ENCODE measurements around the gene EVA1B.
A peak's percentile ranks its signal among the peaks of the same experiment; 100 is the strongest.

Gene EVA1B

GRCh38 chr1:36320767-36321118, 2.7 kb downstream of the EVA1B start:
- Histone ChIP-seq H3K9me2 (replicated peaks; ENCODE audit: control insufficient read depth, low read length) (no peaks in the 10 kb centered on the region), H3K79me2 (ENCODE audit: control insufficient read depth, low read length) (no peaks in the 10 kb centered on the region), H3K4me2 (ENCODE audit: low read length) (peak overlapping the region; percentile 61), H3K27me3 (ENCODE audit: control insufficient read depth, low read length) (0 out of 2 replicates have a peak, but pooled peaks cover 2% of the 10 kb centered on the region), H3K9me3 (ENCODE audit: control insufficient read depth, insufficient read depth, low read length) (no peaks in the 10 kb centered on the region), H3K4me3 (ENCODE audit: low read length) (peak overlapping the region; percentile 60), H4K20me1 (ENCODE audit: control insufficient read depth, insufficient read depth, low read depth, low read length) (no peaks in the 10 kb centered on the region), H3K27ac (ENCODE audit: low read depth, low read length) (no peak overlapping the region), H3K36me3 (ENCODE audit: control insufficient read depth, low read length) (no peaks in the 10 kb centered on the region), H3K4me1 (ENCODE audit: control insufficient read depth, low read length) (peaks cover 41% of the 10 kb centered on the region), H3F3A (ENCODE audit: control insufficient read depth, insufficient read depth) (peaks cover 5% of the 10 kb centered on the region; the same call in 1 of the 2 replicates)
- TF ChIP-seq CTCF (IDR thresholded peaks at IDR 0.05; ENCODE audit: low read depth, low read length, poor library complexity, severe bottlenecking) (no peak), EZH2phosphoT487 (IDR thresholded peaks at IDR 0.05; ENCODE audit: borderline replicate concordance, low read length) (no peak)

- Histone ChIP-seq H4K20me1 (ENCODE audit: control insufficient read depth, insufficient read depth, low read depth, low read length) (no peaks in the 10 kb centered on the region), H3K9me3 (ENCODE audit: control insufficient read depth, insufficient read depth, low read length) (no peaks in the 10 kb centered on the region), H3K4me1 (ENCODE audit: control insufficient read depth, low read length) (peaks cover 41% of the 10 kb centered on the region), H3K27ac (ENCODE audit: low read depth, low read length) (no peak overlapping the region), H3K79me2 (ENCODE audit: control insufficient read depth, low read length) (no peaks in the 10 kb centered on the region), H3K36me3 (ENCODE audit: control insufficient read depth, low read length) (no peaks in the 10 kb centered on the region), H3K27me3 (ENCODE audit: control insufficient read depth, low read length) (0 out of 2 replicates have a peak, but pooled peaks cover 2% of the 10 kb centered on the region), H3F3A (ENCODE audit: control insufficient read depth, insufficient read depth) (peaks cover 5% of the 10 kb centered on the region; the same call in 1 of the 2 replicates), H3K4me2 (ENCODE audit: low read length) (peak overlapping the region; percentile 61), H3K9me2 (replicated peaks; ENCODE audit: control insufficient read depth, low read length) (no peaks in the 10 kb centered on the region), H3K4me3 (ENCODE audit: low read length) (peak overlapping the region; percentile 60)
- TF ChIP-seq EZH2phosphoT487 (IDR thresholded peaks at IDR 0.05; ENCODE audit: borderline replicate concordance, low read length) (no peak), CTCF (IDR thresholded peaks at IDR 0.05; ENCODE audit: low read depth, low read length, poor library complexity, severe bottlenecking) (no peak)
These were observed 3.1 kb downstream of the EVA1B start for GRCh38 chr1:36320291-36320761.

- Histone ChIP-seq H3K4me3 (ENCODE audit: low read length) (no peak overlapping the region), H3K36me3 (ENCODE audit: control insufficient read depth, low read length) (peaks cover 29% of the 10 kb centered on the region), H3K4me1 (ENCODE audit: control insufficient read depth, low read length) (peaks cover 36% of the 10 kb centered on the region), H3K9me2 (replicated peaks; ENCODE audit: control insufficient read depth, low read length) (no peaks in the 10 kb centered on the region), H3K27me3 (ENCODE audit: control insufficient read depth, low read length) (no peaks in the 10 kb centered on the region), H3F3A (ENCODE audit: control insufficient read depth, insufficient read depth) (peaks cover 21% of the 10 kb centered on the region), H3K9me3 (ENCODE audit: control insufficient read depth, insufficient read depth, low read length) (no peaks in the 10 kb centered on the region), H4K20me1 (ENCODE audit: control insufficient read depth, insufficient read depth, low read depth, low read length) (no peaks in the 10 kb centered on the region), H3K79me2 (ENCODE audit: control insufficient read depth, low read length) (0 out of 2 replicates have a peak, but pooled peaks cover 5% of the 10 kb centered on the region), H3K4me2 (ENCODE audit: low read length) (no peak overlapping the region), H3K27ac (ENCODE audit: low read depth, low read length) (no peak overlapping the region)
- TF ChIP-seq EZH2phosphoT487 (IDR thresholded peaks at IDR 0.05; ENCODE audit: borderline replicate concordance, low read length) (no peak), CTCF (IDR thresholded peaks at IDR 0.05; ENCODE audit: low read depth, low read length, poor library complexity, severe bottlenecking) (no peak)
These were observed 14.0 kb downstream of the EVA1B start for GRCh38 chr1:36309397-36309796.
